ENCODE results near the gene AKR1C1.

Gene AKR1C1

DNA sequence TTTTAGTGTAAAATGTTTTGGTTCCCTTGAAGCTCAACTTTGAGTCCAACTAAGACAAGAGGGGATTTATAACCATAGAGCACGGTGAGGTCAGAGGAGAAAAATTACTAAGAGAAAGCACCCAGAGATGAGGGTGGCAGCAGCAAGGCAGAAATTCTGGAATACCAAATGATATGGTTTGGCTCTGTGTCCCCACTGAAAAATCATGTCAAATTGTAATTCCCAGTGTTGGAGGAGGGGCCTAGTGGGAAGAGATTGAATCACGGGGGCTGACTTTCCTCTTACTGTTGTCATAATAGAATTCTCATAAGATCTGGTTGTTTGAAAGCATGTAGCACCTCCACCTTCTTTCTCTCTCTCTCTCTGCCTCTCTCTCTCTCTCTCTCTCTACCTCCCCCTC is 19.4 kb upstream of the AKR1C1 start:
- Histone ChIP-seq H3K9ac (no peak overlapping the region), H2AFZ (no peak overlapping the region), H3K4me2 (ENCODE audit: low read length) (no peak overlapping the region), H3K27me3 (ENCODE audit: control insufficient read depth, insufficient read depth, low read length) (no peaks in the 10 kb centered on the region), H3K27ac (no peak overlapping the region), H3K4me3 (ENCODE audit: low read depth, low read length) (no peak overlapping the region), H3K36me3 (ENCODE audit: control insufficient read depth, insufficient read depth, low read length) (no peaks in the 10 kb centered on the region), H3K9me3 (ENCODE audit: control insufficient read depth, low read length) (no peaks in the 10 kb centered on the region), H3K79me2 (no peaks in the 10 kb centered on the region), H3K4me1 (no peaks in the 10 kb centered on the region)
- TF ChIP-seq, protein P1, sequence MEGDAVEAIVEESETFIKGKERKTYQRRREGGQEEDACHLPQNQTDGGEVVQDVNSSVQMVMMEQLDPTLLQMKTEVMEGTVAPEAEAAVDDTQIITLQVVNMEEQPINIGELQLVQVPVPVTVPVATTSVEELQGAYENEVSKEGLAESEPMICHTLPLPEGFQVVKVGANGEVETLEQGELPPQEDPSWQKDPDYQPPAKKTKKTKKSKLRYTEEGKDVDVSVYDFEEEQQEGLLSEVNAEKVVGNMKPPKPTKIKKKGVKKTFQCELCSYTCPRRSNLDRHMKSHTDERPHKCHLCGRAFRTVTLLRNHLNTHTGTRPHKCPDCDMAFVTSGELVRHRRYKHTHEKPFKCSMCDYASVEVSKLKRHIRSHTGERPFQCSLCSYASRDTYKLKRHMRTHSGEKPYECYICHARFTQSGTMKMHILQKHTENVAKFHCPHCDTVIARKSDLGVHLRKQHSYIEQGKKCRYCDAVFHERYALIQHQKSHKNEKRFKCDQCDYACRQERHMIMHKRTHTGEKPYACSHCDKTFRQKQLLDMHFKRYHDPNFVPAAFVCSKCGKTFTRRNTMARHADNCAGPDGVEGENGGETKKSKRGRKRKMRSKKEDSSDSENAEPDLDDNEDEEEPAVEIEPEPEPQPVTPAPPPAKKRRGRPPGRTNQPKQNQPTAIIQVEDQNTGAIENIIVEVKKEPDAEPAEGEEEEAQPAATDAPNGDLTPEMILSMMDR (IDR thresholded peaks at IDR 0.05) = no peak

DNA sequence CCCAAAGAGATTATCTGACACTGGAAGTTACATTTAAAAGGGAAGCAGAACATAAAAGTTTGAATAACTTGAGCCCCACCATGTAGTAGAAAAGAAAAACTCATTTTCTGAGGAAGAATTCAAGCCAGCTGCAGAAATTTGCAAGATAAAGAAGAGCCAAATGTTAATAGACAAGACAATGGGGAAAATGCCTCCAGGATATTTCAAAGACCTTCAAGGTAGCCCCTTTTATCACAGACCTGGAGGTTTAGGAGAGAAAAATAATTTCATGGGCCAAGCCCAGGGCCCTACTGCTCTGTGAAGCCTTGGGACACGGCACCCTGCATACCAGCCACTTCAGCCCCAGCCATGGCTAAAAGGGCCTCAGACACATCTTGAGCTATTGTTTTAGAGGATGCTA is 18.4 kb upstream of the AKR1C1 start:
- no peak overlapping the region for H3K9ac ChIP-seq
- H3K27ac ChIP-seq = no peak overlapping the region
- TF ChIP-seq, protein P1 (IDR thresholded peaks at IDR 0.05) = no peak
- no peaks in the 10 kb centered on the region for H3K4me1 ChIP-seq
- H3K79me2 ChIP-seq = no peaks in the 10 kb centered on the region
- no peaks in the 10 kb centered on the region for H3K36me3 ChIP-seq (ENCODE audit: control insufficient read depth, insufficient read depth, low read length)
- H3K9me3 ChIP-seq (ENCODE audit: control insufficient read depth, low read length) = no peaks in the 10 kb centered on the region
- no peak overlapping the region for H3K4me3 ChIP-seq (ENCODE audit: low read depth, low read length)
- no peak overlapping the region for H2AFZ ChIP-seq
- H3K4me2 ChIP-seq (ENCODE audit: low read length) = no peak overlapping the region
- no peaks in the 10 kb centered on the region for H3K27me3 ChIP-seq (ENCODE audit: control insufficient read depth, insufficient read depth, low read length)

DNA sequence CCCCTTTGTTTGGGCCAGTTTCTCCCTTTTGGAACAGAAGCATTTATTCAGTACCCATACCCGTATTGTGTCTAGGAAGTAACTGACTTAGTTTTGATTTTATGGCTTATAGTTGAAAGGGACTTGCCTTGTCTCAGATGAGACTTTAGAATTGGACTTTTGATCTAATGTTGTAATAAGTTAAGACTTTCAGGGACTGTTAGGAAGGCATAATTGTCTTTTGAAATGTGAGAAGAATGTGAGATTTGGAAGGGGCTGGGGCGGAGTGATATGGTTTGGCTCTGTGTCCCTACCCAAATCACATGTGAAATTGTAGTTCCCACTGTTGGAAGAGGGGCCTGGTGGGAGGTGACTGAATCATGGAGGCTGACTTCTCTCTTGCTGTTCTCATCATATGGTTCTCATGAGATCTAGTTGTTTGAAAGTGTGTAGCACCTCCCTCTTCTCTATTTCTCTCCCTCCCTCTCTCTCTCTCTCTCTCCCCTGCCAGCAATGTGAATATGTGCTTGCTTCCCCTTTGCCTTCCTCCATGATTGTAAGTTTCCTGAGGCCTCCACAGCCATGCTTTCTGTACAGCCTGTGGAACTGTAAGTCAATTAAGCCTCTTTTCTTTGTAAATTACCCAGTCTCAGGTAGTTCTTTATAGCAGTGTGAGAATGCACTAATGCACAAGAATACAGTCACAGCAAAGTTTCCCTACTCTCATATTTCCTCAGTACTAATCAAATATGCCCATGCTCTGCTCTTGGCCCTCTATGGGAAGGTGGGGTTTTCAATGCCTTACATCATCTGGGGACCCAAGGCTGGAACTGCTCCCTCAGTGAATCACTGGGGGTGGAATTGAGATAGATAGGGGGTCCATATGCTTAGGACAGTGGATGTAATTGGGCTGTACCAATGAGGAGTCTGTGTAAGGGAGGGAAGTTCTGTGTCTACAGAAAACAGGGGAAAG is 17.2 kb upstream of the AKR1C1 start:
- H3K9ac ChIP-seq = no peak overlapping the region
- no peaks in the 10 kb centered on the region for H3K27me3 ChIP-seq (ENCODE audit: control insufficient read depth, insufficient read depth, low read length)
- no peak overlapping the region for H2AFZ ChIP-seq
- no peaks in the 10 kb centered on the region for H3K79me2 ChIP-seq
- no peaks in the 10 kb centered on the region for H3K4me1 ChIP-seq
- no peaks in the 10 kb centered on the region for H3K36me3 ChIP-seq (ENCODE audit: control insufficient read depth, insufficient read depth, low read length)
- no peak overlapping the region for H3K27ac ChIP-seq
- TF ChIP-seq, protein P1 (IDR thresholded peaks at IDR 0.05) = no peak
- H3K4me2 ChIP-seq (ENCODE audit: low read length) = no peak overlapping the region
- no peak overlapping the region for H3K4me3 ChIP-seq (ENCODE audit: low read depth, low read length)
- H3K9me3 ChIP-seq (ENCODE audit: control insufficient read depth, low read length) = no peaks in the 10 kb centered on the region

DNA sequence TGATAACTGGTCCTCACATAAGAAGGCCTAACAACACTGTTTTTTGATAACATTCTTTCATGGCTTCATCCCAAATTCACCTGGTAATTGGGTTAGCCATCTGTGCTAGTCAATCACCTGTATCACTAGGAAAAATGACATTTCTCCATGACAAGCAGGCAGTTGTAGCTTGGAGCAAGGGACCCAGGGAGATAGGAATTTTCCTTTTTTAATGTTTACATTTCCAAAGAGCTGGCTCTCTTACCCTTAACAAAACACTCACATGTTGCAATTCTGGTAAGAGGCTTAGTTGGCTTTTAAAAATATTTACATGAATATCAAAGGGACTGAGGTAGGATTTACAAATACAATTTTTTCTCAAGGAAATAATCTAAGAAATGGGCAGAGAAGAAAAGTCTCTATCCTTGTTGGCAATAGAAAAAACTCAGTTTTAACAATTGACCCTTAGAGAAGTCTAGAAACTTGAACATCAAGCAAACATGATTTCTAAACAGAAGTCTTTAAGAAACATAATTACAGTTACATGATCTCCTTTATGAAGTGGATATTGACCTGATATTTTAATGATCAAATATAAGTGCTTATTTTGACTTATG is 16.1 kb upstream of the AKR1C1 start:
- Histone ChIP-seq H3K9ac (no peak overlapping the region), H3K27me3 (ENCODE audit: control insufficient read depth, insufficient read depth, low read length) (no peaks in the 10 kb centered on the region), H2AFZ (no peak overlapping the region), H3K27ac (no peak overlapping the region), H3K36me3 (ENCODE audit: control insufficient read depth, insufficient read depth, low read length) (no peaks in the 10 kb centered on the region), H3K4me2 (ENCODE audit: low read length) (no peak overlapping the region), H3K4me3 (ENCODE audit: low read depth, low read length) (no peak overlapping the region), H3K79me2 (no peaks in the 10 kb centered on the region), H3K4me1 (no peaks in the 10 kb centered on the region), H3K9me3 (ENCODE audit: control insufficient read depth, low read length) (no peaks in the 10 kb centered on the region)
- TF ChIP-seq, protein P1 (IDR thresholded peaks at IDR 0.05) = no peak
